ENCODE measurements around the gene CHRNB1.

- TF ChIP-seq CTCF (IDR thresholded peaks at IDR 0.05) (no peak), POLR2A (IDR thresholded peaks at IDR 0.05) (no peak)
These were observed 15.1 kb upstream of the CHRNB1 start for GRCh38 chr17:7429722-7430121.

Data from Peyer's patch (tissue), 4 donors.